Tibial nerve (tissue), 3 donors: Measurements from ENCODE around the gene GSTCD.

Experiments used
- POLR2A ChIP-seq, 2 donors: fragments of 450-650 bp; IDR thresholded peaks; one replicate each; pipeline ENCODE4 v1.6.1; 2017; ENCODE audit warnings: antibody characterized with exemption in 2 of 2, mild to moderate bottlenecking in 2 of 2, moderate library complexity in 2 of 2
- TF ChIP-seq, protein P1 (sequence below), 5 experiments: fragments of 200-600 bp in 3 of 5; fragments of 450-650 bp in 2 of 5; sonication (generic) in 3 of 5; IDR thresholded peaks; one replicate each; pipeline ENCODE4 v1.5.1; 2016 to 2019; ENCODE audit warnings: antibody characterized with exemption in 5 of 5, mild to moderate bottlenecking in 3 of 5, moderate library complexity in 2 of 5

DNA sequence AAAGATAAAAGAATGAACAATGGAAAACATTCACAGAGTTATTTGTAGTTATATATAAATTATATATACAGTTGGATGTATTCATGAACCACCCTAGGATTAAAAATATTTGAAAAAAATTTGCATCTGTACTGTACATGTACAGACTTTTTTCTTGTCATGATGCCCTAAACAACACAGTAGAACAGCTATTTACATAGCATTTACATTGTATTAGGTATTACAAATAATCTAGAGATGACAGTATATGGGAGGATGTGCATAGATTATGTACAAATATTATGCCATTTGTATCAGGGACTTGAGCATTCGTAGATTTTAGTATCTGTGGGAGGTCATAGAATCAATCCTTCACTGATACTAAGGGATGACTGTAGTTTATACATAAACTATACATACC lies 44.8 kb downstream of the GSTCD start:
- TF ChIP-seq POLR2A (IDR thresholded peaks at IDR 0.05): no peak
- TF ChIP-seq, protein P1, sequence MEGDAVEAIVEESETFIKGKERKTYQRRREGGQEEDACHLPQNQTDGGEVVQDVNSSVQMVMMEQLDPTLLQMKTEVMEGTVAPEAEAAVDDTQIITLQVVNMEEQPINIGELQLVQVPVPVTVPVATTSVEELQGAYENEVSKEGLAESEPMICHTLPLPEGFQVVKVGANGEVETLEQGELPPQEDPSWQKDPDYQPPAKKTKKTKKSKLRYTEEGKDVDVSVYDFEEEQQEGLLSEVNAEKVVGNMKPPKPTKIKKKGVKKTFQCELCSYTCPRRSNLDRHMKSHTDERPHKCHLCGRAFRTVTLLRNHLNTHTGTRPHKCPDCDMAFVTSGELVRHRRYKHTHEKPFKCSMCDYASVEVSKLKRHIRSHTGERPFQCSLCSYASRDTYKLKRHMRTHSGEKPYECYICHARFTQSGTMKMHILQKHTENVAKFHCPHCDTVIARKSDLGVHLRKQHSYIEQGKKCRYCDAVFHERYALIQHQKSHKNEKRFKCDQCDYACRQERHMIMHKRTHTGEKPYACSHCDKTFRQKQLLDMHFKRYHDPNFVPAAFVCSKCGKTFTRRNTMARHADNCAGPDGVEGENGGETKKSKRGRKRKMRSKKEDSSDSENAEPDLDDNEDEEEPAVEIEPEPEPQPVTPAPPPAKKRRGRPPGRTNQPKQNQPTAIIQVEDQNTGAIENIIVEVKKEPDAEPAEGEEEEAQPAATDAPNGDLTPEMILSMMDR (IDR thresholded peaks at IDR 0.05): no peak
